HG03565 (cell line): ENCODE results near the gene MYOF.

Source experiments
- ATAC-seq: cut with Tn5 transposase; IDR thresholded peaks from one replicate; pipeline ENCODE4 v1.9.1; 2021; ENCODE audit warnings: mild to moderate bottlenecking, moderate library complexity; ENCODE audit not compliant: unreplicated experiment

The MYOF gene, protein sequence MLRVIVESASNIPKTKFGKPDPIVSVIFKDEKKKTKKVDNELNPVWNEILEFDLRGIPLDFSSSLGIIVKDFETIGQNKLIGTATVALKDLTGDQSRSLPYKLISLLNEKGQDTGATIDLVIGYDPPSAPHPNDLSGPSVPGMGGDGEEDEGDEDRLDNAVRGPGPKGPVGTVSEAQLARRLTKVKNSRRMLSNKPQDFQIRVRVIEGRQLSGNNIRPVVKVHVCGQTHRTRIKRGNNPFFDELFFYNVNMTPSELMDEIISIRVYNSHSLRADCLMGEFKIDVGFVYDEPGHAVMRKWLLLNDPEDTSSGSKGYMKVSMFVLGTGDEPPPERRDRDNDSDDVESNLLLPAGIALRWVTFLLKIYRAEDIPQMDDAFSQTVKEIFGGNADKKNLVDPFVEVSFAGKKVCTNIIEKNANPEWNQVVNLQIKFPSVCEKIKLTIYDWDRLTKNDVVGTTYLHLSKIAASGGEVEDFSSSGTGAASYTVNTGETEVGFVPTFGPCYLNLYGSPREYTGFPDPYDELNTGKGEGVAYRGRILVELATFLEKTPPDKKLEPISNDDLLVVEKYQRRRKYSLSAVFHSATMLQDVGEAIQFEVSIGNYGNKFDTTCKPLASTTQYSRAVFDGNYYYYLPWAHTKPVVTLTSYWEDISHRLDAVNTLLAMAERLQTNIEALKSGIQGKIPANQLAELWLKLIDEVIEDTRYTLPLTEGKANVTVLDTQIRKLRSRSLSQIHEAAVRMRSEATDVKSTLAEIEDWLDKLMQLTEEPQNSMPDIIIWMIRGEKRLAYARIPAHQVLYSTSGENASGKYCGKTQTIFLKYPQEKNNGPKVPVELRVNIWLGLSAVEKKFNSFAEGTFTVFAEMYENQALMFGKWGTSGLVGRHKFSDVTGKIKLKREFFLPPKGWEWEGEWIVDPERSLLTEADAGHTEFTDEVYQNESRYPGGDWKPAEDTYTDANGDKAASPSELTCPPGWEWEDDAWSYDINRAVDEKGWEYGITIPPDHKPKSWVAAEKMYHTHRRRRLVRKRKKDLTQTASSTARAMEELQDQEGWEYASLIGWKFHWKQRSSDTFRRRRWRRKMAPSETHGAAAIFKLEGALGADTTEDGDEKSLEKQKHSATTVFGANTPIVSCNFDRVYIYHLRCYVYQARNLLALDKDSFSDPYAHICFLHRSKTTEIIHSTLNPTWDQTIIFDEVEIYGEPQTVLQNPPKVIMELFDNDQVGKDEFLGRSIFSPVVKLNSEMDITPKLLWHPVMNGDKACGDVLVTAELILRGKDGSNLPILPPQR (N-terminal part only)

DNA sequence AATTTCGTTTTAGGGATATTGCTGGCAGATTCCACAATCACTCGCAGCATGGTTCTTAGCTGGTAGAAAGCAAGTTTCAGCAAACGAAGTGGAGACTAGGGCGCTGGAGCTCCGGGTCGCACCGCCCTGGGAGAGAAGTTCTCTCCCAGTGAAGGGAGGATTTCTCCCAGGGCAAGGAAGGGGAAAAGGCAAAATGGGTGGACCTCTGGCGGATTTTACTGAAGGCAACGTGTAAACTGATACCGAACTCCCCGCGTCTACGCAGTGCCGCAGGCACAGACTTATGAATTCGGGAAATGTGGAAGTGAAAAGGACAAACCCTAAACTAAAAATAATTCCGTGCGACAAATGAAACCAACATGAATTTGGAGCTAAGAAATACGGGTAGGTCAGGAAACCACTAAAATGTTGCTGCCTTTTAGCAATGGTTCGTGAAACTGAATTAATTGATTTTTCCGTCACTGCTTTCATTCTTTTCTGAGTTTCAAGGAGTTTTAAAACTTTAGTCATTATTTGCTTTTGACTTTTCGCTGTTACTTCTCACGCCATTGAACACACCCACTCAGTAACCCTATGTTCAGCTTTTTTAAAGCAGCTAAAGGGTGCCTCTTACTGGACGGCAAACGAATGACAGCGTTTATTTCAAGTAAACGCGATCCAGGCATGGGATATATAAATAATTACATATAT lies at the start of gene MYOF:
Gene MYOF, minus strand, starts transcription at position 190 of the 690 bp plus-strand sequence. Its CDS starts 140 bp downstream, at position 50.
- ATAC-seq: peak; percentile 63

DNA sequence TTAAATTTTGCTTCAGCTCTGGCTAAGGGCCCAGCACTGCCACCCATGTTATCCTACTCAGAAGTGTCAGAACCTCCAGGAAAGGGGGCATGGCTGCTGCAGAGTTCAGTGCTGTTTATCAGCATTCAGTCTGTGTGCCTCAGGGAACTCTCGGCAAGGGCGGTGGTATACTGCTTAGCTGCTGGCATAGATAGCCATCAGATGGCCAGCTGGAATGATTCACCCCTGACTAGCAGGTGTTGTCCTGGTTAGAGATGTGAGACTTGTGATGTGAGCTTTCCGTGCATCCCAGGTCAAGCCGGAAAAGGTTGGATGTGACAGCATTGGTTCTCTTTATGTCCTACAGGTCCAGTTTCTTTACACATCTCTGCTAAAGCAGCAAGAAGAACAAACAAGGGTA lies 36.4 kb upstream of the MYOF start:
- no peak for ATAC-seq

DNA sequence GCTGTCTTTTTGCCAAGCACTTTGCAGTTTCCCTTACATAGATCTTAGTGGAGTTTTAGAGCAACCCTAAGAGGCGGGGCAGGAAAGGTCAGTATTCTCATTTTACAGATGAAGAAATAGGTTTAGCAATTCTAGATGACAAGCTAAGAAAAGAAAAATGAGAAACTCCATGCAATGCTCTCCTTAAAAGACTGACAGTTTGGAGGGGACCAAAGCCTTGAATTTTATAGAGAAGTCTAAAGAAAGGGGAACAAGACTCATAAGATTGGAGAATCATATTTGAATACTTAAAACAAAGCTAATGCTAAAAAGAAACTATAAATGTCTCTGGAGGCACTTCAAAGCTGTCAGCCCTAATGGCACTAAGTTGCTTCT lies 33.9 kb upstream of the MYOF start:
- no peak for ATAC-seq

DNA sequence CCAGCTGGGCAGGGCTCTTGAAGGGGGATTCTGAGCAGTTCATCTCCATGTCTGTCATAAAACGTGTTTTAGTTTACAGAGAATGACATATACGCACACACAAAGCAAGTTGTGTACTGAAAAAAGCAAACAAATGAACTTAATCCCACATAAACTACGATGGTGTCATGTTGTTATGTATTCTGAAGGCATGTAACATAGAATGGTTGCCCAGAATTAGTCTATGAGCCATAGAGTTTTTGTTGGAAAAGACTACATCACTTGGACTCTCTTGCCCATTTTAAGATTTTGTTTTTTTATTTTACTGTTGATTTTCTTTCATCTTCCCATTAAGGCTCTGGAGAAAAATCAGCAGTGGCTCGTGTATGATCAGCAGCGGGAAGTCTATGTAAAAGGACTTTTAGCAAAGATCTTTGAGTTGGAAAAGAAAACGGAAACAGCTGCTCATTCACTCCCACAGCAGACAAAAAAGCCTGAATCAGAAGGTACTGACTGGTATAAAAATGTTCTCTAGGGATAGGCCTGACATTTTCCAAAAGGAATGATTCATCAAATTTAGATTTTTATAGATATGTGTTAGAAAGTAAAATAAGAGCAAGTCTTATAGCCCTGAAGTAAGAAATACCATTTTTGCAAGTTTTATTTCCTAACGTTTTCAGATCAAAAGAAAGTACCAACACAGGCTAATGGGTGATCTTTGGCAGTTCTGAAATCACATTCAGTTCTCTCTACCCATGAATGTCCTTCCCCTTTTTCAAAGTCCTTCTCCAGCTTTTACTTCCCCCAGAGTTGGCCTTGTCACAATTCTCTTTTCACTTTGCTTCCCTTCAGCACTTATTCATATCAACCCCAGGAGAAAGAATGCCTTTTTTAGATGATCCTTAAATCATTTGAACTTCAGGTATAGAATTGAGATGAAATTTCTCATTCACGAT lies 33.2 kb upstream of the MYOF start:
- ATAC-seq: no peak

DNA sequence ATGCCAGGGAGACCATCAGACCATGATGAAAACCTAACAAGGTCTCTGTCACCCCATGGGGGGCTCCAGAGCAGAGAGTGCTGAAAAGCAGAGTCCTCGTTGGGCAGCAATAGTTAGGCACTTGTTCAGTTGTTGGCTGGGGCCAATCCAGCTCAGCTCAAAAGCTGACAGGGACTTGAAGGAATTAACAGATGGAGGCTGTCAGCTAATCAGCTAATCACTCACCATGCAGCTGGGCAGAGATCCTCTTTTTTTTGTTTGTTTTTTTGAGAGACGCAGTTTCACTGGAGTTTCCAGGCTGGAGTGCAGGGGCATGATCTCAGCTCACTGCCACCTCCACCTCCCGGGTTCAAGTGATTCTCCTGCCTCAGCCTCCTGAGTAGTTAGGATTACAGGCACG lies 32.4 kb upstream of the MYOF start:
- ATAC-seq: no peak

DNA sequence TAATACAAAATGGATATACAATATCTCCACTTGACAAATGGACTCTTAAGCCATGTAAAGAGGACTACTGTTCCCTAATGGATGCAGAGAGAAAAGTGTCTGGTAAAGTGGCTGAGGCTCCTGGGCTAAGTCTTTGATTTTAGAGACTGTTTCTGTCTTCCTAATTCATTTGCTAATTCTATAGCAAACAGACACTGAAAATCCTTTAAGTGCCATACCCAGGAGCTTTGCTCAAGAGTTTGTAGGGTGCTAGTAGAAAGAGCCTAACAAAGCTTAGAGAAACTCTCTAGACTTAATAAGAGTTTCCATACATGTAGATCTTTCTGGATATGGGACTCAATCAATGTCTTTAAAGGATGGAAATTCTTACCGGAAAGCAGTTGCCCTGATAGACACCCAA lies 31.0 kb upstream of the MYOF start:
- no peak for ATAC-seq

DNA sequence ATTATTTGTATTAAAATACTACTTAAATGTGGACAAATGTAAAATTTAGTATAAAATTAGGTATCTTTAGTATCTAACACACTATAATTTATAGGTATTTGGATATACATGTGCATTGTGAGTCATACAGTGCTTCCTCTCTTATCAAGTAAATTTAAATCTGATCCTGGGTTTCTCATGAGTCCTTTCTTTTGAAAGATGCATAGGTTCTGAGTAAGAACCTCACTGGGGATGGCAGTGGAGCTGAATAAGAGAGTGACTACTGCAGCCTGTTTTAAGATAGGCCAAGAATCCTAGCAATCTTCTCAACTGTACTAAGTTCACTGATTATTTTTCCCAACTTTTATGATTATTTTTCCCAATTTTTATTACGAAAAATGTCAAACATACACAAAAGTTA lies 30.4 kb upstream of the MYOF start:
- no peak for ATAC-seq

DNA sequence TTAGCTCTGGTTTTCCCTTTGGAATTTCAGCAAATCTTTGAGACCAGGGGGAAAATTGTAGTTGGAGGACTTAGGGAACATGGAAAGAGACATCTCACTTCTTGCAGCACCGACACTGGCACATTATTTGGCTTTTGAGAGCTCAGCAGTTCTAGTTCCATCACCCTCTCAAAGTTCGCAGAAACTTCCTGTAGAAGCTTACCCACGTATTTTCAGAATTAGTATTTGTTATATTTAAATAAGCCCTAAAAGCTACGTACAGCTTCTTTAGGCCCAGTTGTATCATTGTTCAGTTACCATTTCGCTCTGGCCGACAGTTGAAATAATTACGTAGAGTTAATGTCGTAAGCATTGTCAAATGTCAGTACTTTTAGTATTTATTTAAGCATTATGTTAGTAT lies 27.7 kb upstream of the MYOF start:
- no peak for ATAC-seq

DNA sequence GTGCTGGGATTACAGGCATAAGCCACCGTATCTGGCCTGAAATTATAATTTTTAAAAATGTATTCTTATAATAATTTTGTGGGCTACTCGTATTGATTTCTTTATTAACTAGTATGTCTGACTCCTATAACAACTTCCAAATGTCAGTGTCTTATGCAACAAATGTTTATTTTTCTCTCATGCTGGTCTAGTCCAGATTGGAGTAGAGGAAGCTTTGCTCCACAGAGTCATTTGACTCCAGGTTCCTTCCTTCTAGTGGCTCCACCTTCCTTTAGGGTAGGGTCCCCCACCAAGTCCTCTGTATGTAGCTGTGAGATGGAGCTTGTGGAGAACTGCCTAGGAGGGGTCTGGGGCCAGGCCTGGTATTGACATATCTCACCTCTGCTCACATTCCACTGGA lies 22.9 kb upstream of the MYOF start:
- ATAC-seq: no peak

DNA sequence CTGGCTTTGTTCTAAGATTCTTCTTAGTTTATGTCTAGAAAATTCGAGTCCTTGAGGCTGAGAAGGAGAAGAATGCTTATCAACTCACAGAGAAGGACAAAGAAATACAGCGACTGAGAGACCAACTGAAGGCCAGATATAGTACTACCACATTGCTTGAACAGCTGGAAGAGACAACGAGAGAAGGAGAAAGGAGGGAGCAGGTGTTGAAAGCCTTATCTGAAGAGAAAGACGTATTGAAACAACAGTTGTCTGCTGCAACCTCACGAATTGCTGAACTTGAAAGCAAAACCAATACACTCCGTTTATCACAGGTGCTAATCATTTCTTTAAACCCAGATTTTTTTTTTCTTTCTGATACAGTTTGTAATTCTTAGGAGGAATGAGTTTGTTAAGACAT lies 20.9 kb upstream of the MYOF start:
- no peak for ATAC-seq

DNA sequence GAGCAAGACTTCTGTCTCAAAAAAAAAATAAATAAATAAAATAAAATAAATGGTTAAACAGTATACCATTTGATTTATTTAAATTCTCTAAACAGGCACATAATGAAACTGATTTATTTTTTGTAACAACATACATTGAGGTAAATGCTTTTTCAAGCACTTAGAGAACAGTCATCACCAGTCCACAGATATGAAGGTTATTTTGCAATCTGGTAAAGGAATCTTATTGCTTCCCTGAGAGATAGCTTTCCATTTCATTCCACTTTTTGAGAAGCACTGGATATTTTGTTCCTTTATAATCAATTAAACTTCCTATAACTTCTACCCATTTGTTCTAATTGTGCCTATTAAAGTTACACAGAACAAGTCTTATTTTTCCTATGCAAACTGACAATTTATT lies 19.5 kb upstream of the MYOF start:
- no peak for ATAC-seq

DNA sequence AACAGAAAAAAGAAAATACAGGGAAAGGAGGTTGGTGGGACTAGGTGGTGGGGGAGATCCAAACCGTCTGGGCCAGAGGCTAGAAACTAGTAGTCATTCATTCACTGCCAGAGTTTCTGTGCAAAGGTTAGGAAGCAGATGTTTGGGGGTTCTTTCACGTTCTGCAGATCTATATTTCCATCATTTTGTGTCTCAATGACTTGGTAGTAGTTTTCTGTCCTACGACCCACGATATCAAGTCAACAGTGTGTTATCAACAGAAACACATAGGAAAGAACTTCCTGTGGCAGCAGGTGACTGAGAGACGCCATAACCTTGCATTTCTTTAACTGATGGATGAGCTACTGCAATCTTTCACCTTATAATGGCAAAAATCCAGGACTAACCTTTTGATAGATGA lies 16.0 kb upstream of the MYOF start:
- no peak for ATAC-seq

DNA sequence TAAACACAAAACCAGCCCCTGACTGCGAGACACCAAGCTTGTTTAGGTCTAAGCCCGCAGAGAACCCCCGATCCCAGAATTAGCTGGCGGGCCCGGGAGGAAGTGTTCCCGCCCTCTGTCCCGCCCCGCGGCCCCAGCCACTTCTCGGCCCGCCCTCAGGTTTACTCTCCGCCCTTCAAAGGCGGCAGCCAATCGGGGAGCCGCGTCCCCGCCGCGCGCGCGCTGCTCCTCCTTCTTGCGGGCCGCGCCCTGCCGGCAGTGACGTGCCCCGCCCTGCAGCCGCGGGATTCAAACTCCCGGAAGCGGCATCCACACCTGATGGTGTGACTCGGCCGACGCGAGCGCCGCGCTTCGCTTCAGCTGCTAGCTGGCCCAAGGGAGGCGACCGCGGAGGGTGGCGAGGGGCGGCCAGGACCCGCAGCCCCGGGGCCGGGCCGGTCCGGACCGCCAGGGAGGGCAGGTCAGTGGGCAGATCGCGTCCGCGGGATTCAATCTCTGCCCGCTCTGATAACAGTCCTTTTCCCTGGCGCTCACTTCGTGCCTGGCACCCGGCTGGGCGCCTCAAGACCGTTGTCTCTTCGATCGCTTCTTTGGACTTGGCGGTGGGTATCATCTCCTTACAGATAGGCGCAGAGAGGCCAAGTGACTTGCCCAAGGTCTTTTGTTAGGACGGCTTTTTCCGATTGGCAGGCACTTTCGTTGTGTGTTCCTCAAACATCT lies 14.3 kb upstream of the MYOF start, which contains the start of gene CEP55:
Gene CEP55, plus strand, starts transcription at position 291 of the 720 bp plus-strand sequence. CDS start 3,440 bp downstream, outside the sequence.
- ATAC-seq: peak; percentile 98

DNA sequence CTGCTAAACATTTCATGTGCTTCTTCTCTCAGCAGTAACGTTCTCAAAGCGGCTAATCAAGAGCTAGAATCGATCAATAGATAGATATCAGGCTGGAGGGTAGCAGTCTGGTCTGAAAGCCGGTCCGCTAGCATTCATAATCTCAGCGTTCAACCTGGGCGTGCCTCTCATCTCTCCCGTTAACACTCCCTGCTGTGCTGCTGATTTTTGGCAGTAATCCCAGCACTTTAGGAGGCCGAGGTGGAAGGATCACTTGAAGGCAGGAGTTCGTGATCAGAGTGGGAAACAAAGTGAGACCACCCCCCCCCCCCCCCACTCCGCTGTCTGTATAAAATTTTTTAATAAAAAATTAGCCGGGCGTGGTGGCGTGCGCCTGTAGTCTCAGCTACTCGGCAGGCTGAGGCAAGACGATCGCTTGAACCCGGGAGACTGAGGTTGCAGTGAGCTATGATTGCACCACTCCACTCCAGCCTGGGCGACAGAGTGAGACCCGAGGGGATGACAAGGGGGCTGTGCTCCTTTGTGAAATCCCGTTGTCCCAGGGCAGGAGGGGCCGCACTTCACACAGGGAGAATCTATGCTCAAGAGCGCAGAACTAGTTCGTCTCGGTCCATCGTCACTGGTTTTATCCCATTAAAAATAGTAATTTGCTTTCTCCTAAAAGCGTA lies 13.7 kb upstream of the MYOF start:
- ATAC-seq: peak; percentile 9

DNA sequence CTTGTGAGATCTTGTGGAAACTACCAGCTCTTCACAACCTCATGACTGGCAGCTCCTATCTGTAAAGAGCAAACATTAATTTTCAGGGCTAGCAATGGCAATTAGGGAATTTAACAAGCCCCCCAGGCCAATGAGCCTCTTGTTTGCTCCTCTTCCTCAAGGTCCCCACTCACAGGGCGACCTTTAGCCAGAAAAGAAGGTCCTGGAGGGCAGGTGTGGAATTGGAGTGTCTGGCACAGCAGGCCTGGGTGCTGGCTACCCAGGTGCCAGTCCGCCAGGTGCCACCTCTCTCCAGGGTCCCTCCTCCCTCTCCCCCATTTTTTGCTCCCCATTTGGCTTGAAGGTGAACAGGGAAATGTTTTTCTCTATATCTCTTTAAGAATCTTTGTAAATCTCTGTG lies 12.4 kb upstream of the MYOF start:
- ATAC-seq: no peak

DNA sequence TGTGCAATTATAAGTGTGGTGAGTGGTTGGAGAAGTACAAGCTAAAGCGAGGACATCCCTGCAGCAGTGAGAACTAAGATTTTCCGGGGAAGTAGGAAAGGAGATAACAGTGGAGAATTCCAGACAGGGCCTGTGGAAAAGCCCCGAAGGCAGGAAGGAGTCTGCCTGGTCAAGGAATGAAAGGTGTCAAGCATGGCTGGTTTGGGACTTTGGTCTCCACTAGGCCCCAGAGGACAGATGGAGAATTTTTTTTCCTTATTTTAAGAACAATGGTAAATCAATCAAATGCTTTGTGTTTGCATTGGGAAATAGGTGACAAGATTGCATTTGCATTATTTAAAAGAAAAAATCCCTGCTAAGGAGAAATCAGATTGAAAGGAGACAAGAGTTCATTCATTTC lies 11.0 kb upstream of the MYOF start:
- ATAC-seq: no peak

DNA sequence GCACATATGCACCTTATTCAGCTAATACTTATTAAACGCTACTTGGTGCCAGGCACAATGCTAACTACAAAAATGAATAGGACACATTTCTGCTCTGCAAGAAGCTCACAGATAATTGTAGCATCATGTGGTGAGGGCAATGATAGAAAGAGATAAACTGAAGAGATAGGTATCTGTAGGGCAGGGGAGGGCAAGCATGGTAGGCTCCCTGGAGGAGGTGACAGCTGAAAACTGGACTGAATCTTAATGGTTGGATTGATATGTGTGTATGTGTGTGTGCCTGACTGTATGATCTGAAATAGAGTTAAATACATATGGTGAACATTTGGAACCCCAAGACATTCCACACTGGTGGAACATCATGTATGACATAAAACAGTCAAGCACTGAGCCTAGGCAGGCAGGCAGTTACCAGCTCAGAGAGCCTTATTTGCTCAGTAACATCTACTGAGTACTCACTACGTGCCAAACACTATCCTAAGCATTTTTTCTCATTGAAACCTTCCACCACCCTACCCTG lies 9.5 kb upstream of the MYOF start:
- ATAC-seq: no peak

DNA sequence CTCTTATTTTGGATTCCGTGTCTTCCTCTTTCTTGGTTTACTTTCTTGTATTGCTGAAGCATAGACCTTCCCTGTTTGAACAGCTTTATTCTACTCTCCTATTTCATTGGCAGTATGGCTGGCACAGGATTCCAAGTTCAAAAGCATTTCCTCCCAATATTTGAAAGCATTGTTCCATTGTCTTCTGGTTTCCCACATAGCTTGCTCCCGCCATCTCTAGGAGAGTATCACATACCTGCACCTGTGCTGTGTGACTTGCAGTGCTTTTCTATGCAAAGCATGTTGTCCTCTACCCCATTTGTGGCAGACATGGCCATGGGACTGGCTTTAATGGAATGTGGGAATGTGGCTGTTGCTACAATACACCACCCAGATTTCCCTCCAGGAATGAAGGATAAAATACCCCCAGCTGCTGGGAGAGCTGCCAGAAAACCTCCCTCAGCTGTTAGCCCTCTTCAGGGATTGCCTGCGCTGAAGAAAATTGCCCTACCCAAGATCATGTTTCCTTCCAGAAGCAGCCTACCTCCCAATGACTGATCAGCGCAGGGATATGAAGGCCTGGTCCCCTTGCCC lies 6.9 kb upstream of the MYOF start:
- ATAC-seq: no peak
